ENCODE measurements around the gene H2BK1. TPM values are rescaled to one million over a fixed set of nuclear protein-coding genes. Genes with fewer than 3 reads are reported as not detected.

H2BK1 gene
- total RNA-seq, 2 donors from 2014 or later = 1.0 to 4.1 TPM

GRCh38 chr7:151212626-151213025 is 2.3 kb upstream of the H2BK1 start:
- Mint-ChIP-seq H3K27me3 (no peaks in the 10 kb centered on the region), H3K4me3 (no peak overlapping the region)

GRCh38 chr7:151211155-151211772 is 976 bp upstream of the H2BK1 start:
- H3K4me1 Mint-ChIP-seq = peaks cover 40% of the 10 kb centered on the region
- no peaks in the 10 kb centered on the region for H3K36me3 Mint-ChIP-seq (ENCODE audit: low read depth)
- peak overlapping the region; percentile 47 for H3K27ac Mint-ChIP-seq
- ATAC-seq (no peak), DNase-seq (no peak)
- H3K9me3 ChIP-seq (ENCODE audit: control insufficient read depth, low read length, poor library complexity, severe bottlenecking) = no peaks in the 10 kb centered on the region
- H3K4me3 Mint-ChIP-seq = no peak overlapping the region
- H3K27me3 Mint-ChIP-seq = no peaks in the 10 kb centered on the region

More at GRCh38 chr7:151212626-151213025, 2.3 kb upstream of the H2BK1 start:
- no peaks in the 10 kb centered on the region for H3K9me3 ChIP-seq (ENCODE audit: control insufficient read depth, low read length, poor library complexity, severe bottlenecking)
- Mint-ChIP-seq H3K36me3 (ENCODE audit: low read depth) (no peaks in the 10 kb centered on the region), H3K27ac (peak overlapping the region; percentile 41), H3K4me1 (peaks cover 28% of the 10 kb centered on the region)
- DNase-seq (no peak), ATAC-seq (no peak)

GRCh38 chr7:151209588-151209987 is 700 bp downstream of the H2BK1 start:
- Mint-ChIP-seq H3K4me1 (peaks cover 52% of the 10 kb centered on the region), H3K27me3 (no peaks in the 10 kb centered on the region), H3K36me3 (ENCODE audit: low read depth) (no peaks in the 10 kb centered on the region)

GRCh38 chr7:151208253-151208862 is 1.9 kb downstream of the H2BK1 start:
- H3K4me3 Mint-ChIP-seq = peak overlapping the region; percentile 12
- no peaks in the 10 kb centered on the region for H3K27me3 Mint-ChIP-seq
- ATAC-seq (no peak), DNase-seq (no peak)
- no peaks in the 10 kb centered on the region for H3K9me3 ChIP-seq (ENCODE audit: control insufficient read depth, low read length, poor library complexity, severe bottlenecking)
- peaks cover 53% of the 10 kb centered on the region for H3K4me1 Mint-ChIP-seq
- peak overlapping the region; percentile 96 for H3K27ac Mint-ChIP-seq
- H3K36me3 Mint-ChIP-seq (ENCODE audit: low read depth) = no peaks in the 10 kb centered on the region

More at GRCh38 chr7:151209588-151209987, 700 bp downstream of the H2BK1 start:
- no peak for ATAC-seq
- no peak for DNase-seq
- Mint-ChIP-seq H3K27ac (peak overlapping the region; percentile 96), H3K4me3 (peak overlapping the region; percentile 47)
- H3K9me3 ChIP-seq (ENCODE audit: control insufficient read depth, low read length, poor library complexity, severe bottlenecking) = no peaks in the 10 kb centered on the region

- no peak for ATAC-seq
- H3K27ac Mint-ChIP-seq = peak overlapping the region; percentile 96
- H3K36me3 Mint-ChIP-seq (ENCODE audit: low read depth) = no peaks in the 10 kb centered on the region
Observed at GRCh38 chr7:151207804-151208203, 2.5 kb downstream of the H2BK1 start.

GRCh38 chr7:151207315-151207714 is 3.0 kb downstream of the H2BK1 start:
- no peaks in the 10 kb centered on the region for H3K9me3 ChIP-seq (ENCODE audit: control insufficient read depth, low read length, poor library complexity, severe bottlenecking)
- DNase-seq (no peak), ATAC-seq (peak; percentile 55)
- Mint-ChIP-seq H3K4me3 (peak overlapping the region; percentile 81), H3K4me1 (peaks cover 53% of the 10 kb centered on the region), H3K36me3 (ENCODE audit: low read depth) (no peaks in the 10 kb centered on the region), H3K27ac (peak overlapping the region; percentile 96), H3K27me3 (no peaks in the 10 kb centered on the region)

More at GRCh38 chr7:151207804-151208203, 2.5 kb downstream of the H2BK1 start:
- H3K27me3 Mint-ChIP-seq = no peaks in the 10 kb centered on the region
- peaks cover 53% of the 10 kb centered on the region for H3K4me1 Mint-ChIP-seq
- DNase-seq = no peak
- H3K9me3 ChIP-seq (ENCODE audit: control insufficient read depth, low read length, poor library complexity, severe bottlenecking) = no peaks in the 10 kb centered on the region
- peak overlapping the region; percentile 81 for H3K4me3 Mint-ChIP-seq

GRCh38 chr7:151206914-151207313 is 3.4 kb downstream of the H2BK1 start:
- Mint-ChIP-seq H3K27me3 (no peaks in the 10 kb centered on the region), H3K36me3 (ENCODE audit: low read depth) (no peaks in the 10 kb centered on the region), H3K27ac (peak overlapping the region; percentile 96), H3K4me3 (peak overlapping the region; percentile 81), H3K4me1 (peaks cover 52% of the 10 kb centered on the region)
- DNase-seq = peak in 2 of 3 donors; percentile 22 to 36
- H3K9me3 ChIP-seq (ENCODE audit: control insufficient read depth, low read length, poor library complexity, severe bottlenecking) = no peaks in the 10 kb centered on the region
- peak; percentile 88 for ATAC-seq

GRCh38 chr7:151205730-151206129 is 4.6 kb downstream of the H2BK1 start:
- ATAC-seq (no peak), DNase-seq (no peak)
- Mint-ChIP-seq H3K27ac (peak overlapping the region; percentile 96), H3K4me3 (peak overlapping the region; percentile 76), H3K27me3 (no peaks in the 10 kb centered on the region), H3K36me3 (ENCODE audit: low read depth) (no peaks in the 10 kb centered on the region), H3K4me1 (peaks cover 51% of the 10 kb centered on the region)
- H3K9me3 ChIP-seq (ENCODE audit: control insufficient read depth, low read length, poor library complexity, severe bottlenecking) = no peaks in the 10 kb centered on the region

- H3K9me3 ChIP-seq (ENCODE audit: control insufficient read depth, low read length, poor library complexity, severe bottlenecking) = no peaks in the 10 kb centered on the region
- H3K4me3 Mint-ChIP-seq = peak overlapping the region; percentile 76
- H3K4me1 Mint-ChIP-seq = peaks cover 44% of the 10 kb centered on the region
- DNase-seq = no peak
- peak overlapping the region; percentile 96 for H3K27ac Mint-ChIP-seq
- no peaks in the 10 kb centered on the region for H3K36me3 Mint-ChIP-seq (ENCODE audit: low read depth)
- H3K27me3 Mint-ChIP-seq = no peaks in the 10 kb centered on the region
- ATAC-seq = no peak
Observed at GRCh38 chr7:151204383-151205032, 5.8 kb downstream of the H2BK1 start.

- Mint-ChIP-seq H3K4me3 (no peak overlapping the region), H3K27me3 (no peaks in the 10 kb centered on the region), H3K27ac (no peak overlapping the region), H3K36me3 (ENCODE audit: low read depth) (no peaks in the 10 kb centered on the region), H3K4me1 (peaks cover 34% of the 10 kb centered on the region)
- DNase-seq (no peak), ATAC-seq (no peak)
- no peaks in the 10 kb centered on the region for H3K9me3 ChIP-seq (ENCODE audit: control insufficient read depth, low read length, poor library complexity, severe bottlenecking)
Observed at GRCh38 chr7:151202836-151203235, 7.5 kb downstream of the H2BK1 start.

GRCh38 chr7:151201751-151202150 is 8.5 kb downstream of the H2BK1 start:
- no peak for ATAC-seq
- Mint-ChIP-seq H3K27ac (peak overlapping the region; percentile 57), H3K4me3 (no peak overlapping the region), H3K27me3 (no peaks in the 10 kb centered on the region), H3K4me1 (peaks cover 23% of the 10 kb centered on the region), H3K36me3 (ENCODE audit: low read depth) (no peaks in the 10 kb centered on the region)
- DNase-seq = no peak
- H3K9me3 ChIP-seq (ENCODE audit: control insufficient read depth, low read length, poor library complexity, severe bottlenecking) = no peaks in the 10 kb centered on the region

- Mint-ChIP-seq H3K27ac (peak overlapping the region; percentile 57), H3K36me3 (ENCODE audit: low read depth) (no peaks in the 10 kb centered on the region), H3K27me3 (no peaks in the 10 kb centered on the region), H3K4me3 (no peak overlapping the region), H3K4me1 (peaks cover 20% of the 10 kb centered on the region)
- ATAC-seq (no peak), DNase-seq (no peak)
- H3K9me3 ChIP-seq (ENCODE audit: control insufficient read depth, low read length, poor library complexity, severe bottlenecking) = no peaks in the 10 kb centered on the region
Observed at GRCh38 chr7:151201344-151201743, 8.9 kb downstream of the H2BK1 start.

- no peak for ATAC-seq
- Mint-ChIP-seq H3K27me3 (no peaks in the 10 kb centered on the region), H3K27ac (no peak overlapping the region)
Observed at GRCh38 chr7:151198945-151199848, 11.1 kb downstream of the H2BK1 start.

More at GRCh38 chr7:151198945-151199848, 11.1 kb downstream of the H2BK1 start:
- Mint-ChIP-seq H3K4me3 (no peak overlapping the region), H3K36me3 (ENCODE audit: low read depth) (no peaks in the 10 kb centered on the region), H3K4me1 (peaks cover 12% of the 10 kb centered on the region)
- no peak for DNase-seq
- H3K9me3 ChIP-seq (ENCODE audit: control insufficient read depth, low read length, poor library complexity, severe bottlenecking) = no peaks in the 10 kb centered on the region
